Ishikawa (cell line): ENCODE measurements around the gene FOXF1.

Source experiments
- CEBPB ChIP-seq: IDR thresholded peaks from 2 replicates; pipeline ENCODE4 v1.6.1; 2012
- EGR1 ChIP-seq: IDR thresholded peaks from 2 replicates; pipeline ENCODE4 v1.6.1; 2012
- EP300 ChIP-seq: IDR thresholded peaks from 2 replicates; pipeline ENCODE4 v1.6.1; 2012; ENCODE audit warnings: borderline replicate concordance
- MAX ChIP-seq: IDR thresholded peaks from 2 replicates; pipeline ENCODE4 v1.6.1; 2012
- NFIC ChIP-seq: IDR thresholded peaks from 2 replicates; pipeline ENCODE4 v1.6.1; 2012
- RAD21 ChIP-seq: IDR thresholded peaks from 2 replicates; pipeline ENCODE4 v1.6.1; 2012; ENCODE audit warnings: low read depth
- REST ChIP-seq: IDR thresholded peaks from 2 replicates; pipeline ENCODE4 v1.6.1; 2012; ENCODE audit warnings: low read depth, mild to moderate bottlenecking
- TAF1 ChIP-seq: IDR thresholded peaks from 2 replicates; pipeline ENCODE4 v1.6.1; 2012; ENCODE audit warnings: low read depth, mild to moderate bottlenecking
- TCF12 ChIP-seq: IDR thresholded peaks from 2 replicates; pipeline ENCODE4 v1.6.1; 2012; ENCODE audit warnings: low read depth
- YY1 ChIP-seq: IDR thresholded peaks from 2 replicates; pipeline ENCODE4 v1.6.1; 2012; ENCODE audit warnings: low read depth

GRCh38 chr16:86520317-86521210, 10.2 kb downstream of the FOXF1 start:
- TF ChIP-seq NFIC (no peak), MAX (no peak), TAF1 (no peak), CEBPB (no peak), YY1 (no peak), TCF12 (no peak), RAD21 (no peak), EP300 (no peak), REST (no peak), EGR1 (no peak)
